Activated CD4-positive, alpha-beta T cell treated with anti-CD3 and anti-CD28 coated beads, Interleukin-10, Interleukin-2, amounts not matched to agents 100 ng/mL and 50 ng/mL, durations not matched to agents 16 hours and 8 hours (primary cell): ENCODE measurements around the gene HELQ.
"Not testable (repeated sequence)": the region's sequence is repeated elsewhere in the genome, so short reads cannot be mapped to it uniquely, and the experiment has no call there.

ENCODE experiments used
- DNase-seq: peaks from one replicate; pipeline ENCODE4 v3.0.0-alpha.2; 2020

HELQ gene

DNA sequence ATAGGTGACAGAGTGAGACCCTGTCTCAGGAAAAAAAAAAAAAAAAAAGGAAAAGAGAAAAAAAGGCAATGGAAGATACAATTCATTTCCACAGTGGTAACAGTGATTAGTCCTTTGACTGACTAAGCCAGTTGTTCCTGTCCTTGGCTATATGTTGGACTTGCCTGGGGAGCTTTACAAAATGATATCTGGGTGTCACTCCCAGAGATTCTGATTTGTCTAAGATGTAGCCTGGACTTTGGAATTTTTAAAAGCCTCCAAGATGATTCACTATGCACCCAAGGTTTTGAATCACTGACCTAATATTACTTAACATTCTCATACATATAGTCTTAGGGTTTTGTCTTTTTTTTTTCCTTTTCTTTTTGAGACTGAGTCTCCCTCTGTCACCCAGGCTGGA is 16.9 kb downstream of the HELQ start:
- no peak for DNase-seq

DNA sequence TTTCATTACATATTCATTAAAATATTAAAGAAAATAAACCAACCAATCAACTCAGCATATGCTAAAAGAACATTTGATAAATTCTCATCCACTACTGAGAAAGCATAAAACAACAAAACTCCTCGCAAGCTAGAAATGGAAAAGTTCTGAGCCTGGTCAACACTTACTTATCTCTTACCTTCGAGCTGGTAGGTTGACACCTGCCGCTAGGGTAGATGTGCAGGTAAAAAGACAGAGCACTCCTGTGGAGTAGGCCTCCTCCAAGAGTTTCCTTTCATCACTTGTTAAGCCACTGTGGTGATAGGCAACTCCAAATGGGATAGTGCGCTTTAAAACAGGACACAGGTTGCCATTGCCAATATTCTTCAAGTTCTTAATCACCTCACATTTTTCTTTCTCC is 18.9 kb downstream of the HELQ start:
- DNase-seq, result no peak

DNA sequence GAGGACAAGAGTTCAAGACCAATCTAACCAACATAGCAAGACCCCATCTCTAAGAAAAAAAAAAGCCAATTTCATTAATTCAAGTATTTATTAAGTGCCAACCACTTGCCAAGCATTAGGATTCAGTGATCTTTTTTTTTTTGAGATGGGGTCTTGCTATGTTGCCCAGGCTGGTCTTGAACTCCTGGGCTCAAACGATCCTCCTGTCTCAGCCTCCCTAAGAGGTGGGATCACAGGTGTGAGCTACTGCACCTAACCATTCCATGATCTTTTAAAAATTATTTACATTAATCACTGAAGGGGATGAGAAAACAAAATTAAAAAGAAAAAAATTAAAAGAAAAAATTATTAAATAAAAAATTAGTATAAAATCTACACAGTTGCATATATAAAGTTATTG is 24.4 kb downstream of the HELQ start:
- DNase-seq, result no peak

DNA sequence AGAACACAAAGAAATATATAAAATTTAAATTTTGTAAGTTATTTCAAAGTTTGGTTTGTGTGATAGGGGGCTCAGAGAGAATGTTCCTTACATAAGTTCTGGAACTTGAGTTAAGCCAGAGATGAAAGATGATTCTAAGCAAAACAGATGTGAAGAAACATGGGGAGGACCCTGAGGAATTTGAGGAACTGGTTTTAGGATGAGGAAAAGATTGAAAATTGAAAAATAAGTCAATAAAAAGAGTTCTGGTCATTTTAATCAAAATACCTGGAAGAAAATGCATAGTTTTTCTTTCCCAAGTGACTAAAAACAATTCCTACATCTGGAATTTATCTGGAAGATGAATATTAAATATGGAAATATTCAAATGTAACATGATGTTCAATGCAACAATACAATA is 37.4 kb downstream of the HELQ start:
- no peak for DNase-seq

DNA sequence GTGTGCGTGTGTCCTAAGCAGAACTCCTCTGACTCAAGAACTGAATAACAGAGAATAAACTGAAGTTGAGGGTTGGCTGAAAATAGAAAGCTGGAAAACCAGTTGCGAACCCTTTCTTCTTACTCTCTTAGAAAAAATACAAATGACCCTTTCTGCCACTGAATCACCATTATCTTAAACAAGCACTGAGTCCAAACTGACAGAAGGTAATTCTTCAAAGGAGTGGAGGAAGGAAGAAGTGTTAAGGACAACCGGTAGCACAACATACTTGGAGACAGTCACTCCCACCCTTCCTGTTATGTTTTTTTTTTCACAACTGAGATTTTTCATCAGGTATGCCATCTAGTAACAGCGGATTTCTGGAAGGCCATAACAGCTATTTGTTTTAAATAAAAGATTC is 38.1 kb downstream of the HELQ start:
- DNase-seq, result no peak

DNA sequence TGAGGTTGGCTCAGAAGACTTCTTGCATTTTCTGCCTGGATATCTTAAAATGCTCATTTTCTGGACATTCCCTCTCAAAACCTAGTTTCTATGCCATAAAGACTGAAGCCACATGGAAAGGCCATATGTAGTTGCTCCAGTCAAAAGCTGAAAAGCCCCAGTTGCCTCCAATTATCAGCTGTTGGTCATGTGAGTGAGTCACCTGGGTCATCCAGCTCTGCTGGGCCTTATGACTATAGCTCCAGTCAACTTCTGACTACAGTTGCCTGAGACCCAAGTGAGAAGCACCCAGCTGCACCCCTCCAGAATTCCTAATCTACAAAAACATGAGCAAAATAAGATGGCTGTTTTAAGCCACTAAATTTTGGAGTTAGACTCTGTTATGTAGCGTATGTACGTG is 41.9 kb downstream of the HELQ start:
- no peak for DNase-seq

DNA sequence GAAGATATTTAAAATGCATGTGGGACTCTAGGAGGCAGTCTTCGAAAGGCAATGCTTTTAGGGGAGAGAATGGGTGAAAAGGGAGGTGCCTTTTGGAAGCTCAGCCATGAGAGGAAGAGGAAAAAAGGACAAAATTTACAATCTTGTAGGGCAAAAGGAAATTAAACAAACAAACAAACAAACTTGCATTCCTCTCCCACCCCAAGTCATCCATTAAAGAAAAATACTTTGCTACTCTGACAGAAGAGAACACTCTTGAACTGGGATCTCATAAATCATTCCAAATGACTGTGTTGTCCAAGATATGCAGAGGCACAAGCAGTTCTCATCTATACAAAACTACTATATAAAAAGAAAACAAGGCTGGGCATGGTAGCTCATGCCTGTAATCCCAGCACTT is 46.7 kb downstream of the HELQ start:
- DNase-seq, result no peak

DNA sequence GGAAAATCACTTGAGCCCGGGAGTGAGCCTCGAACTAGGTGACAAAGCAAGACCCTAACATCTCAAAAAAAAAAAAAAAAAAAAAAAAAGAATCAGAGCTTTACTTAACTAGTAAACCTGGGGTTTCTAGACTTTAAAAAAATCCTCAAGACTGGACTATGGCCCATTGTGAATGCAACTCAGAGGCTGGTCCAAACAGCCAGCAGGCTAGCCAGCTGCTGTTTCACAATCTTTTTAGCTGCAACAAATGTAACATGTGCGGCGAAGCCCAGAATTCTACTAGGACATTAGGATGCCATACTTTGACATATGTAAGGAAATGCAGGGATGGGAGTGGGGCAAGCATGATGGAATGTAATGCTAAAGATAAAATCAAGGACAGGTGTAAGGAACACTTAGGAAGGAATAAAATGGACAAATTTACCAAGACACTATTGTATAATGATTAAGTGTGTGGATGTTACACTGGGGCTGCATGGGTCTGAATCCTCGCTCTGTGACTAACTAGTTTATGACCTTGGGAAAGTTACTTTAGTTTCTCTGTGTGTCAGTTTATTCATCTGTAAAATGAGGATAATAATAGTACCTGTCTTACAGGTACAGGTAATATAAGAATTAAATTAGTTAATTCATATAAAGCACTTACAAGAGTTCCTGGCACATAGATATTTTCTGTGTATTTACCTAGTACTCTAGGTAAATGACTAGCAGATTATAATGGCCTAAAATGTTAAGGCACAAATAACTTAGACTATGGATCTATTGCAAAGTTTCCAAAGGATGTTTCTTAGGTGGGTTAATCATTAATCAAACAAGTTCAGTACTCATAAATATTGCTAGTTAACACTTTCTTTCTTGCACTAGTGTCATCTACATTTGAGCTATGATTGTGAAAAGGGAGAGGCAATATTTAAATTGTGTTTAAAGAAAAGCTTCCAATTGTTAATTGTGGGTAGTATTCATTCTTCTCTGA is 49.5 kb downstream of the HELQ start:
- no peak for DNase-seq

DNA sequence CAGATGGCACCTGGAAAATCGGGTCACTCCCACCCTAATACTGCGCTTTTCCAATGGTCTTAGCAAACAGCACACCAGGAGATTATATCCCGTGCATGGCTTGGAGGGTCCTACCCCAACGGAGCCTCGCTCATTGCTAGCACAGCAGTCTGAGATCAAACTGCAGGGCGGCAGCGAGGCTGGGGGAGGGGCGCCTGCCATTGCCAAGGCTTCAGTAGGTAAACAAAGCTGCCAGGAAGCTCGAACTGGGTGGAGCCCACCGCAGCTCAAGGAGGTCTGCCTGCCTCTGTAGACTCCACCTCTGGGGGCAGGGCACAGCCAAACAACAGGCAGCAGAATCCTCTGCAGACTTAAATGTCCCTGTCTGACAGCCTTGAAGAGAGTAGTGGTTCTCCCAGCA is 57.5 kb downstream of the HELQ start:
- not testable (repeated sequence) for DNase-seq

DNA sequence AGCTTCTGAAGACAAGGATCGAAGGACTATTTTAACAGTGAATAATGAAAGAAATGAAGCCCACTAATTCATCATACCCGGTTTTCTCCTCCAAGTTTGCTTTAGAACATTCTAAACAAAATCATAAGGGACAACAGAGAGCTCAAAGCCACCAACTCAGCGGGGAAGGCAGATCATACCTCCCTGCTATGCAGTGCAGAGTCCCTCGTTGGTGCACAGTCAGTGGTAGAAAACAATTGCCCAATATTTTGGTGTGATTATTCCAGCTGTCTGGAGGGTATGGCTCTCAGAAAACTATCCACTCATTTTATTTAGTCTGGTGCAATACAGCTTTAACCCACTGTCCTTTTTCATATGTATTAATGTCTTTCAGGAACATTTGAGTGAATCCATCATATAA is 61.7 kb downstream of the HELQ start:
- DNase-seq, result no peak

DNA sequence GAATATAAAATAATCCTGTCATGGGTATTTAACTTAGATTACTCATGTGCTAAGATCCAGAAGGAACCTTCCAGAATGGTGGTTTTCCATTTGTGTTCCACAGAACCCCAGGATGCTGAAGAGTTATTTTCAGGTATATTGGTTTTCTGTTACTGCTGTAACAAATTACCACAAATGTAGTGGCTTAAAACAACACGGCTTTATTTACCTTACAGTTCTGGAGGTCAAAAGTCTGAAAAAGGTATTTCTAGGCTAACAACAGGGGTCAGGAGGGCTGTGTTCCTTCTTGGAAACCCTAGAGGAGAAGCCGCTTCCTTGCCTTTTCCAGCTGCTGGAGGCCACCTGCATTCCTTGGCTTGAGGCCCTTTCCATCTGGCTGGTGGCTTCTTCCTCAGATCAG is 63.1 kb downstream of the HELQ start:
- no peak for DNase-seq

DNA sequence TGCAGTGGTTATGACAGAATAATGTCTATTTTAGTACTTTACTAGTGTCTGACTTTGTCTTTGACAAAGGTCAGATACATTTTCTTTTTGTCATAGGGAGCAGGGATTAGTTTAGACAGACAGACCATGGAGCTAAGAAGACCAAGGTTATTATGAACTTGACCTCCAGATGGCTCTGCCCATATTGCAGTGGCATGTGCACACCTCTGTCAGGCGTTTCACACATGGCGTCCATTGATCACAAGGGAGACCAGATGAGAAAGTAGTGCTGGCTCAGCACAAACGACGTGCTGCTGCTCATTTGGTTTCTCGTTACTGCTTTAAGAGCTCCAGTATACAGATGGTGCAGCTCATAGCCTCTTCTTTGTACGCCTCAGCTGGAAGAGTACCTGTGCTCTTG is 64.7 kb downstream of the HELQ start:
- DNase-seq, result no peak

DNA sequence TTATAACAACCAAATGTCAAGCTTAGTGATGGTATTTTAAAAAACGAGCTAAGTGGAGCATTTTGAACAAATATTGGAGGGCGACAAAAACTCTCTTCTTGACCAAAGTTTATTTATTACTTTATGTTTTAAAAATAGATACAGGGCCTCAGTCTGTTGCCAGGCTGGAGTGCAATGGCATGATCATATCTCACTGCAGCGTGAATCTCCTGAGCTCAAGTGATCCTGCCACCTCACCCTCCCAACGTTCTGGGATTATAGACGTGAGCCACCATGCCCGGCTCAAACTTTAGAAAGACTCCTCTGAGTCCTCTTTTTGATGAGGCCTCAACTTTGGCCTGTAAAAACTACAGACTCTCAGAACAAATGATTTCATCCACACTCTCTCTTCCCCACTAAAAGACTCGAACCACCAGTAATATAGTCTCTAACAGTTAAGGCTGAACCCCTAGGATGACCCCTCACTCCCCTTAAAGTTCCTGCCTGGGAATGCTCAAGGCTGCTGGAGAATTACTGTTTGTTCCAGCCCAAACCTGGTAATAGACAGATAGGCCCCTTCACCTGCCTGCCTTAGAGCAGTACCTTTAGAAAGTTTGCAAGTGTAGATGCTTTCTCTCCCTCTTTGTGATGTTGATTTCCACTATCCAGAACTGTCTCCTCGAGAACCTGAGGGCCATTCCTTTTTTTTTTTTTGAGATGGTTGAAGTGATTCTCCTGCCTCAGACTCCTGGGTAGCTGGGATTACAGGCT is 65.7 kb downstream of the HELQ start:
- no peak for DNase-seq

DNA sequence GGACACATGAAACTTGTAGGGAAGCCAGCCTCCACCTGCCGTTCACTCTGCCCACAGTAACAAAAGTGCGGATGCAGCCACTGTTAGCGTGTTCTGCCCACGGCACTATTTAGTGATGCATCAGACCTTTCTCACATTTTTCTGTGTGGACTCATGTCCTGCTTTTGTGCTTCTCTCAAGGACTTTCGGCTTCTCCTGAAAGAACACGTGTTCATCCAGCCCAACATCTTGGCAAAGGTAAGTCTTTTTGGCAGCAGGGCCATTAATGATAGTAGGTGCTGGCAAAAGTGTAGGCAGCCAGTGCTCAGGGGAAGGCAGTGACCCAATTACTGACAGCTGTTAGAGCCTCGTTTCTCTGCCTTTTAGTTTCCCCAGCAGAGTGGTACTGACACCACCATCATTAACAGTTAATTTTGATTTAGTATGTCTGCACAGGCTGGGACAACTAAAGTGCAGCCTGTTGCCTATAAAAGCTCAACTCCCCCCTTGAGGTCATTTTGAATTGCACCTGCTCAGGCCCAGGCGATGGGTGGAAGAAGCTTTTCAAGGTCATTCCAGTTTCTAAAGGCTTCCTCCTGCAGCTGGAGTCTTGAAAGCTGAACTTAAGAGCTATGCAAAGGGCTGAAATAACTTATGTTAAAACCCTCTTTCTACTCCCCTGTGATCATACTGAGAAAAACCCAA is 66.4 kb downstream of the HELQ start:
- no peak for DNase-seq

DNA sequence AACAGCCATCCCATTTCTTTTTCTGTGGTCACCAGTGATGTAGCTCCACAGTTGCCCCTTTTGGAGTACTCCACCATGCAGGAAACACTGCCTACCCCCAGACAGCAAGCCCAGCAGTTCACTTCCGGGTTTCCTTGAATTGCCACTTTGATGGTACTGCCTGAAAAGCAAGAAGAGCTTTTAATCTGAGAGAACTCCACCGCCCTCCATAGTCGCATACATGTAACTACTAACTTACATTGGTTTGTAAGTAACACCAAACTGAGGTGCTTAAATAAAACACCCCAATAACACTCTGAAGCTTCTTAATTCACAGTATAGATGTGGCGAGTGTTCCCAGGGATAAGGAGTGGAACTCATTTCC is 67.3 kb downstream of the HELQ start:
- DNase-seq, result peak; percentile 40

DNA sequence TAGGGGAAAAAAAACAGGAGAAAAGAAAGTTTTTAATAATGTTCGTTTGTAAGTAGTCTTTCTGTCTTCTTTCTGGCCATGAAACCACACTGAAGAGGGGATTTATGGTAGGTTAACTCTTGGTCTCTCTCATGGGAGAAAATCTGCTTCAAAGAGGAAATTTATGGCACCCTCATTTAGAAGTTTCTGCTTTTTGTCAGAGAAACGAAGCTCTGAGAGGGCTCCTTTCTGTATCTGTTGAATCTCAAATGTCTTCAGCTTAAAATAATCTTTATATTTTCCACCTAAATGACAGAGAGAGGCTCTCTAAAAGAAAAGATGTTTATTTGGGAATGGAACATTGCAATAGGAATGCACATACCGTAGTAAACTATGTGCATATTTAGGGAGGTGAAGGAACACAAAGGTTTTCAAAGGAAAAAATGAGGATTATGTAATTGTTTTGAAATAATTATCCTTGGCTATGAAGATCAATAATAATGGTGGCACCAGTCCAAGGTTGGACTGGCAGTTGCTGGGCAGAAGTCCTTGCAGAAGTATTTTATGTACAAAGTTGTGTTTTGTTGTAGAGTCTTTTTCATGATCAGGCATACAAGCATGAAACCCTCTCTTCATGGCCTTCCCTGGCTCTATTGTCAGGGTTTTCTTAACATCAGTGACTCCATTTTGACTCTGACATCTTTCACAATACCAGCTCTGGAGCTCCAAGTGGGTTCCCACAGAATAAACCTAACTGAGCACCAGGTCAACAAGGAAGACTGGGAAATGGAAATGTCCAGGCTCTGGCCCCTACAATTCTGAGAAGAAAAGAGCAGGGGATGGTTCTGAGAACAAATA is 67.9 kb downstream of the HELQ start:
- no peak for DNase-seq

DNA sequence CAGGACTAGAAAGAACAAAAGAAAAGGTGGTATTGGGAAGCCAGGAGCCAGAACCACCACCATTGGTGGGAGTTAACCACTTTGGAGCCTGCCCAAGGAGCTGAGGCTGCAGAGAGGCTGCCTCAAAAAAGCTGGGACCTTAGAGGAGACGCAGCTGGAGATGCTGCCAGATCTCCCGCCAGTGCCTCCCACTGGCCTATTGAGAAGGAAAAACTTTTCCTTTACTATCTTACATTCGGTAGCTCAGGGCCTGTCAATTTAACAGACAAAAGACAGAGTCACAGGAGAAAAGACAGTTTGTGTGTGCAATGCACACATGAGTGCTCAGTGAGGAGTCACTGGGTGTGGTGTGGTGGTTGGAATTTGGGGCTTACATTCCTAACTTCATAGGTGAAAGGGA is 68.6 kb downstream of the HELQ start:
- DNase-seq, result no peak

DNA sequence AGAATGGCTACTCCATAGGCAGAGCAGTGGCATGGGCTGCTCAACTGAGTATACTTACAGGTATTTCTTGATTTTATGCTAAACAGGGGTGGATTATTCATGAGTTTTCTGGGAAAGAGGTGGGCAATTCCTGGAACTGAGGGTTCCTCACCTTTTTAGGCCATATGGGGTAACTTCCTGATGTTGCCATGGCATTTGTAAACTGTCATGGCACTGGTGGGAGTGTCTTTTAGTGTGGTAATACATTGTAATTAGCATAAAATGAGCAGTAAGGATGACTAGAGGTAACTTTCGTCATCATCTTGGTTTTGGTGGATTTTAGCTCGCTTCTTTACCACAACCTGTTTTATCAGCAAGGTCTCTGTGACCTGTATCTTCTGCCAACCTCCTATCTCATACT is 72.8 kb downstream of the HELQ start:
- DNase-seq, result no peak

DNA sequence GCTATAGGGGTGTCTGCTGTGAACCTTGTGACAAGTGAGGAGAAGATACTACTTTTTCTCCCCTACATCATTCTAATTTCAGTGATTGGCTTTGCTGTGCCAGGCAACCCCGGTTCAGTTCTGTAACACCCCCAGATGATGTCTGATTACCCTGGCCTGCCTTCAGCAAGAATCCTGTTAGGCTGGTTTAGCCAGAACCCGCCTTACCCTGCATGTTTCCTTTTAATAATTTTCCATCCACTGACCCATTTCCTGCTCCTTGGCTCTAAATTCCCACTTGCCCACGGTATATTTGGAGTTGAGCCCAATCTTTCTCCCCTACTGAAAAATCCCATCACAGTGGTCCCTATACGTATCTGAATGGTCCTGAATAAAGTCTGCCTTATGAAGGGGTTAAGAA is 74.5 kb downstream of the HELQ start:
- DNase-seq, result no peak

DNA sequence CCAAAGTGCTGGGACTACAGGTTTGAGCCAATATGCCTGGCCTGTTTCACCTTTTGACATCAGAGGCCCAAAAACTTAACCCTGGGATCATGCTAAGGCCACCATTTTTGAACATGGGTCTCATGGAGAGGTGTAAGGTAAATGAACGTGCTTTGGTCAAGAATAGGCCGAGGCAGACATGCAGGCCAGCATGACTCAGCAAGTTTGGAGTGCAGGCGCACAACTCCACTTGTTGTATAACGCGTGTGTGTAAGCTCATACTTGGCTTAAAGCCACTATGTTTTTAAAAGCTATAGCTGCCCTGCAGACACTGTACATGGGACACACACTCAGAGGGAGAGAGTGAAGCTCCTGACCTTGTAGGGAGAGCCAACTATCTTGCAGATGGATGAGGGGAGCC is 77.2 kb downstream of the HELQ start:
- no peak for DNase-seq

DNA sequence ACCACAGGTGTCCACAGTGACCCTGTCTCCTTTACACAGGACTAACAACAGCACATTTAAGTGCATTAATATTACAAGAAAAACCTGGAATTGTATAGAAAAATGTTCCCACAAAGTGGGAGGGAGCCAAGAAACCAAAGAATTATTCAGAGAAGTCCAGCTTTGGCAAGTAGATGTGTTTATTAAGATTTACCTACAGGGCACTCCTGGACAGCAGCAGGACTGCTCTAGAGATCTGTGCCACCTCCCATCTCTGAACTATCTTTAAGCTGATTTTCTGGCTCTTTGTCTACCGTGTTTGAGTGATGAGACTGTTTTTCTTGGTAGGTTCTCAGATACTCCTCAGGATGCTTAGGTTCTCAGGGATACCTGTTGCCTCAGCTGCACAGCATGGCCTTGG is 82.7 kb downstream of the HELQ start:
- no peak for DNase-seq

DNA sequence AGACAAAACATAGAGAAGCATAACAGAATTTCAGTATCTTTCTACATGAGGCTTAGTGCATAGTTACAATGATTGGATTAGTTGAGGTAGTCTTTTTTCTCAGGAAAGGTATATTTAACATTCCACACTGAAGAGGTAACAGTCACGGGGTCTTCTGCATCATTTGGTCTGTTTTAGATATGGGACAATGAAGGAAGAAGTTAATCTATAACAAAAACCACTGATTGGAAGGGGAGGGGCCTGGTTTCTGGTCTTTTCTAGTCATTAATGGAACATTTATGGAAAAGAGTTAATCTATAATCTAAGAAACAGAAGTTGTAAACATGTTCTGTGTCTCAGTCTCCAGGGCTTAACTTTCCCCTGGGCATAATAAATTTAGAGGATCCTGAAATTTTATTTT is 83.7 kb downstream of the HELQ start:
- no peak for DNase-seq

DNA sequence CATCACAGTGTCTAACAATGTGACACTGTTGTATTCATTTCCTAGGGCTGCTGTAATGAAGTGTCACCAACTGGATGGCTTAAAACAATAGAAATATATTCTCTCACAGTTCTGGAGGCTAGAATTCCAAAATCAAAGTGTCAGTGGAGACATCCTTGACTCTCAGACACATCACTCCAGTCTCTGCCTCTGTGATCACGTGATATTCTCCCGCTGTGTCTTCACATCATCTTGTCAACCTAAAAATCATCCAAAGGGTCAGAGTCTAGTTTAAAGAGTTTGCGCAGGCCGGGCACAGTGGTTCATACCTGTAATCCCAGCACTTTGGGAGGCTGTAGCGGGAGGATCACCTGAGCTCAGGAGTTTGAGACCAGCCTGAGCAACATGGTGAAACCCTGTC is 84.4 kb downstream of the HELQ start:
- no peak for DNase-seq
